Liver (tissue), 9 donors: ENCODE data around the gene CAST. TPM values are rescaled to one million over a fixed set of nuclear protein-coding genes. Genes with fewer than 3 reads are reported as not detected.

Source experiments
- DNase-seq: peaks from one replicate; pipeline ENCODE4 v3.0.0-alpha.2; 2017; ENCODE audit warnings: low spot score
- H3K27ac ChIP-seq, 2 donors: one replicate each; pipeline ENCODE4 v1.7.0; 2013; ENCODE audit warnings: inconsistent platforms in 2 of 2, low read length in 2 of 2, control low read depth in 1 of 2, low read depth in 1 of 2, mild to moderate bottlenecking in 1 of 2
- H3K27me3 ChIP-seq, 4 donors: one replicate each; pipeline versions ENCODE4 v1.6.1 to v1.7.0; 2013; ENCODE audit warnings: low read length in 3 of 4, inconsistent platforms in 1 of 4, mild to moderate bottlenecking in 1 of 4, moderate library complexity in 1 of 4; ENCODE audit not compliant: control insufficient read depth in 4 of 4, insufficient read depth in 4 of 4
- H3K36me3 ChIP-seq, 4 donors: one replicate each; pipeline versions ENCODE4 v1.6.1 to v1.7.0; 2013; ENCODE audit warnings: low read length in 3 of 4, mild to moderate bottlenecking in 3 of 4, low read depth in 1 of 4, moderate library complexity in 1 of 4; ENCODE audit not compliant: control insufficient read depth in 4 of 4, insufficient read depth in 3 of 4
- H3K4me1 ChIP-seq, 4 donors: one replicate each; pipeline versions ENCODE4 v1.6.1 to v1.7.0; 2013; ENCODE audit warnings: low read length in 3 of 4, mild to moderate bottlenecking in 3 of 4, moderate library complexity in 1 of 4; ENCODE audit not compliant: control insufficient read depth in 4 of 4, insufficient read depth in 4 of 4
- H3K4me3 ChIP-seq, 3 donors: one replicate each; pipeline versions ENCODE4 v1.6.1 to v1.7.0; 2013; ENCODE audit warnings: low read length in 3 of 3, control low read depth in 1 of 3, low read depth in 1 of 3, mild to moderate bottlenecking in 1 of 3
- H3K9ac ChIP-seq, 2 donors: one replicate each; pipeline ENCODE4 v1.7.0; 2013; ENCODE audit warnings: low read length in 2 of 2, mild to moderate bottlenecking in 2 of 2, moderate library complexity in 2 of 2, control low read depth in 1 of 2, low read depth in 1 of 2
- H3K9me3 ChIP-seq, 4 donors: one replicate each; pipeline versions ENCODE4 v1.6.1 to v1.7.0; 2013; ENCODE audit warnings: low read length in 3 of 4; ENCODE audit not compliant: control insufficient read depth in 4 of 4
- CTCF ChIP-seq: fragments of 150-350 bp; IDR thresholded peaks from 2 replicates; pipeline ENCODE4 v1.5.1; 2017; ENCODE audit warnings: improper control_type of control experiment, low read depth, low read length; ENCODE audit not compliant: missing input control
- EGR1 ChIP-seq, 2 donors: IDR thresholded peaks; 2 replicates each; pipeline ENCODE4 v1.6.1; 2016 to 2018; ENCODE audit warnings: antibody characterized with exemption in 2 of 2, low read depth in 2 of 2
- FOXA1 ChIP-seq: IDR thresholded peaks from 2 replicates; pipeline ENCODE4 v1.6.1; 2016; ENCODE audit warnings: antibody characterized with exemption
- FOXA2 ChIP-seq: IDR thresholded peaks from 2 replicates; pipeline ENCODE4 v1.6.1; 2016; ENCODE audit warnings: antibody characterized with exemption
- GABPA ChIP-seq, 2 donors: IDR thresholded peaks in 1 of 2; conservative IDR thresholded peaks in 1 of 2; 2 replicates each; pipeline ENCODE4 v1.6.1; 2016; ENCODE audit warnings: antibody characterized with exemption in 2 of 2, mild to moderate bottlenecking in 1 of 2, moderate library complexity in 1 of 2
- HNF4A ChIP-seq, 2 donors: conservative IDR thresholded peaks; 2 replicates each; pipeline ENCODE4 v1.6.1; 2016; ENCODE audit warnings: antibody characterized with exemption in 2 of 2, mild to moderate bottlenecking in 2 of 2
- HNF4G ChIP-seq: IDR thresholded peaks from 2 replicates; pipeline ENCODE4 v1.6.1; 2016; ENCODE audit warnings: antibody characterized with exemption
- JUND ChIP-seq, 2 donors: IDR thresholded peaks; 2 replicates each; pipeline ENCODE4 v1.6.1; 2016; ENCODE audit warnings: antibody characterized with exemption in 2 of 2
- NR2F2 ChIP-seq: IDR thresholded peaks from 2 replicates; pipeline ENCODE4 v1.6.1; 2016; ENCODE audit warnings: antibody characterized with exemption
- RAD21 ChIP-seq, 2 donors: IDR thresholded peaks; 2 replicates each; pipeline ENCODE4 v1.6.1; 2016; ENCODE audit warnings: antibody characterized with exemption in 2 of 2, mild to moderate bottlenecking in 2 of 2
- RXRA ChIP-seq, 2 donors: IDR thresholded peaks; 2 replicates each; pipeline ENCODE4 v1.6.1; 2017 to 2018; ENCODE audit warnings: antibody characterized with exemption in 2 of 2, mild to moderate bottlenecking in 1 of 2
- SP1 ChIP-seq: IDR thresholded peaks from 2 replicates; pipeline ENCODE4 v1.6.1; 2018; ENCODE audit warnings: antibody characterized with exemption, mild to moderate bottlenecking
- TAF1 ChIP-seq: conservative IDR thresholded peaks from 2 replicates; pipeline ENCODE4 v1.6.1; 2016; ENCODE audit warnings: antibody characterized with exemption, mild to moderate bottlenecking
- YY1 ChIP-seq: IDR thresholded peaks from 2 replicates; pipeline ENCODE4 v1.6.1; 2016; ENCODE audit warnings: antibody characterized with exemption, mild to moderate bottlenecking
- ZBTB33 ChIP-seq: IDR thresholded peaks from 2 replicates; pipeline ENCODE4 v1.6.1; 2016; ENCODE audit warnings: antibody characterized with exemption
- WGBS: extraction: QIAGEN DNeasy Blood & Tissue Kit; methylation state at CpG from one replicate; pipeline ENCODE4 v1.1.7; 2013; 5-methylcytosine and 5-hydroxymethylcytosine counted together
- polyA plus RNA-seq, 2 donors: library from polyadenylated mRNA; stranded (reverse) in 1 of 2; unstranded in 1 of 2; fragments of 200-250 nt in 1 of 2; fragments of >200 nt in 1 of 2; fragmentation: Nextera tagmentation in 1 of 2; extraction: Ambion mirVana in 1 of 2; gene quantifications; one replicate each; pipeline versions ENCODE4 v1.2.1 to v1.2.3, GENCODE V29; 2013 to 2015
- total RNA-seq, 2 donors: library from RNA; depleted of rRNA; stranded (reverse); fragments of >200 nt; gene quantifications; one replicate each; pipeline ENCODE4 v1.2.3, GENCODE V29; 2014
- TF ChIP-seq, protein P1 (sequence below): IDR thresholded peaks from 2 replicates; pipeline ENCODE4 v1.6.1; 2016; ENCODE audit warnings: antibody characterized with exemption
- TF ChIP-seq, protein P2 (sequence below): IDR thresholded peaks from 2 replicates; pipeline ENCODE4 v1.6.1; 2016; ENCODE audit warnings: antibody characterized with exemption
- TF ChIP-seq, protein P3 (sequence below): IDR thresholded peaks from 2 replicates; pipeline ENCODE4 v1.6.1; 2016; ENCODE audit warnings: antibody characterized with exemption, mild to moderate bottlenecking
- donor health status: healthy.
- donor health status: healthy.
- donor health status: healthy.
- donor health status: healthy.
- donor health status: healthy.

The CAST gene
- total and polyA plus RNA-seq, 4 donors = 43.3 to 126 (median 81.0) TPM

GRCh38 chr5:96648023-96648422 is 14.2 kb upstream of the CAST start (continued):
- TF ChIP-seq ZBTB33 (no peak), SP1 (no peak), RAD21 (IDR thresholded peaks at IDR 0.05) (no peak), JUND (IDR thresholded peaks at IDR 0.05) (no peak), EGR1 (IDR thresholded peaks at IDR 0.05; ENCODE audit: low read depth in 2 of 2) (no peak)

GRCh38 chr5:96648593-96648992 is 13.6 kb upstream of the CAST start:
- H3K9ac ChIP-seq = no peak overlapping the region
- H3K36me3 ChIP-seq = no peaks in the 10 kb centered on the region
- peaks cover 2 to 11% (median 8%) of the 10 kb centered on the region in 4 donors for H3K4me1 ChIP-seq
- H3K9me3 ChIP-seq = no peaks in the 10 kb centered on the region
- TF ChIP-seq HNF4A (conservative IDR thresholded peaks at IDR 0.05) (peak; percentile 57 to 71), FOXA1 (no peak), JUND (IDR thresholded peaks at IDR 0.05) (peak in 1 of 2 donors; percentile 18), SP1 (peak; percentile 40), YY1 (no peak), RAD21 (IDR thresholded peaks at IDR 0.05) (peak in 1 of 2 donors; percentile 21), GABPA (IDR thresholded peaks at IDR 0.05 in 1 of 2, conservative IDR thresholded peaks at IDR 0.05 in 1 of 2) (no peak), NR2F2 (no peak), EGR1 (IDR thresholded peaks at IDR 0.05; ENCODE audit: low read depth in 2 of 2) (no peak), FOXA2 (peak; percentile 17), RXRA (IDR thresholded peaks at IDR 0.05) (peak in 1 of 2 donors; percentile 44), HNF4G (peak; percentile 9), CTCF (no peak), ZBTB33 (no peak), TAF1 (no peak)
- TF ChIP-seq, protein P1, sequence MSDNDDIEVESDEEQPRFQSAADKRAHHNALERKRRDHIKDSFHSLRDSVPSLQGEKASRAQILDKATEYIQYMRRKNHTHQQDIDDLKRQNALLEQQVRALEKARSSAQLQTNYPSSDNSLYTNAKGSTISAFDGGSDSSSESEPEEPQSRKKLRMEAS = no peak
- TF ChIP-seq, protein P2, sequence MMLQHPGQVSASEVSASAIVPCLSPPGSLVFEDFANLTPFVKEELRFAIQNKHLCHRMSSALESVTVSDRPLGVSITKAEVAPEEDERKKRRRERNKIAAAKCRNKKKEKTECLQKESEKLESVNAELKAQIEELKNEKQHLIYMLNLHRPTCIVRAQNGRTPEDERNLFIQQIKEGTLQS = no peak
- TF ChIP-seq, protein P3, sequence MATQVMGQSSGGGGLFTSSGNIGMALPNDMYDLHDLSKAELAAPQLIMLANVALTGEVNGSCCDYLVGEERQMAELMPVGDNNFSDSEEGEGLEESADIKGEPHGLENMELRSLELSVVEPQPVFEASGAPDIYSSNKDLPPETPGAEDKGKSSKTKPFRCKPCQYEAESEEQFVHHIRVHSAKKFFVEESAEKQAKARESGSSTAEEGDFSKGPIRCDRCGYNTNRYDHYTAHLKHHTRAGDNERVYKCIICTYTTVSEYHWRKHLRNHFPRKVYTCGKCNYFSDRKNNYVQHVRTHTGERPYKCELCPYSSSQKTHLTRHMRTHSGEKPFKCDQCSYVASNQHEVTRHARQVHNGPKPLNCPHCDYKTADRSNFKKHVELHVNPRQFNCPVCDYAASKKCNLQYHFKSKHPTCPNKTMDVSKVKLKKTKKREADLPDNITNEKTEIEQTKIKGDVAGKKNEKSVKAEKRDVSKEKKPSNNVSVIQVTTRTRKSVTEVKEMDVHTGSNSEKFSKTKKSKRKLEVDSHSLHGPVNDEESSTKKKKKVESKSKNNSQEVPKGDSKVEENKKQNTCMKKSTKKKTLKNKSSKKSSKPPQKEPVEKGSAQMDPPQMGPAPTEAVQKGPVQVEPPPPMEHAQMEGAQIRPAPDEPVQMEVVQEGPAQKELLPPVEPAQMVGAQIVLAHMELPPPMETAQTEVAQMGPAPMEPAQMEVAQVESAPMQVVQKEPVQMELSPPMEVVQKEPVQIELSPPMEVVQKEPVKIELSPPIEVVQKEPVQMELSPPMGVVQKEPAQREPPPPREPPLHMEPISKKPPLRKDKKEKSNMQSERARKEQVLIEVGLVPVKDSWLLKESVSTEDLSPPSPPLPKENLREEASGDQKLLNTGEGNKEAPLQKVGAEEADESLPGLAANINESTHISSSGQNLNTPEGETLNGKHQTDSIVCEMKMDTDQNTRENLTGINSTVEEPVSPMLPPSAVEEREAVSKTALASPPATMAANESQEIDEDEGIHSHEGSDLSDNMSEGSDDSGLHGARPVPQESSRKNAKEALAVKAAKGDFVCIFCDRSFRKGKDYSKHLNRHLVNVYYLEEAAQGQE = no peak
- H3K27me3 ChIP-seq = no peaks in the 10 kb centered on the region
- H3K27ac ChIP-seq = peak overlapping the region in 1 of 2 donors; percentile 26
- H3K4me3 ChIP-seq = no peak overlapping the region
- 22% methylated on average over 4 of the region's 4 CpGs for WGBS
- DNase-seq = no peak
